Psoas muscle (tissue), 8 donors: Measurements from ENCODE around the gene MYO9B. TPM values are rescaled to one million over a fixed set of nuclear protein-coding genes. Genes with fewer than 3 reads are reported as not detected.

ENCODE experiments used
- ATAC-seq, 4 donors: fragments of 200-7000 bp; cut with Tn5 transposase; one replicate each; pipeline ENCODE4 v1.9.1; 2020; ENCODE audit warnings: moderate library complexity in 3 of 4, mild to moderate bottlenecking in 2 of 4
- DNase-seq, 2 donors: peaks; one replicate each; pipeline ENCODE4 v3.0.0-alpha.2; 2020
- H3K27ac ChIP-seq: fragments of 200-600 bp; one replicate; pipeline ENCODE4 v1.8.0; 2022
- H3K27me3 ChIP-seq, 3 donors: fragments of 200-600 bp in 1 of 3; one replicate each; pipeline versions ENCODE4 v1.6.1 to v1.8.0; 2013 to 2022; ENCODE audit warnings: low read length in 2 of 3, mild to moderate bottlenecking in 2 of 3, moderate library complexity in 1 of 3; ENCODE audit not compliant: insufficient read depth in 3 of 3
- H3K36me3 ChIP-seq, 2 donors: fragments of 200-600 bp in 1 of 2; one replicate each; pipeline versions ENCODE4 v1.6.1 to v1.8.0; 2013 to 2022; ENCODE audit warnings: low read depth in 1 of 2, mild to moderate bottlenecking in 1 of 2, moderate library complexity in 1 of 2; ENCODE audit not compliant: insufficient read depth in 1 of 2
- H3K4me1 ChIP-seq: fragments of 200-600 bp; one replicate; pipeline ENCODE4 v1.8.0; 2022
- H3K4me3 ChIP-seq: fragments of 200-600 bp; one replicate; pipeline ENCODE4 v1.8.0; 2022; ENCODE audit warnings: mild to moderate bottlenecking
- H3K9me3 ChIP-seq: fragments of 200-600 bp; one replicate; pipeline ENCODE4 v1.8.0; 2022
- WGBS, 3 donors: extraction: QIAGEN DNeasy Blood & Tissue Kit; methylation state at CpG; one replicate each; pipeline versions ENCODE4 v1.1.6 to v1.1.7; 2013; 5-methylcytosine and 5-hydroxymethylcytosine counted together
- intact Hi-C, 2 donors: fragments of 100-400 bp; cut with DNase I; formaldehyde crosslinking; loops; one replicate each; pipeline versions ENCODE4 v1.11.0 to v1.14.2; 2022
- polyA plus RNA-seq, 3 donors: library from polyadenylated mRNA; stranded (reverse); fragments of 200-250 nt; gene quantifications; one replicate each; pipeline ENCODE4 v1.2.3, GENCODE V29; 2013
- total RNA-seq, 4 donors: library from RNA; stranded (reverse); fragmentation: NEBNext Ultra II Directional in 2 of 4; extraction: Animal tissue kit (Norgen Biotek cat#: 25700) in 2 of 4; gene quantifications; one replicate each; pipeline versions ENCODE4 v1.2.1 to v1.2.4, GENCODE V29; 2021 to 2023
- TF ChIP-seq, protein P1 (sequence below): fragments of 200-600 bp; IDR thresholded peaks from one replicate; pipeline ENCODE4 v1.8.0; 2022; ENCODE audit warnings: antibody characterized with exemption
- donor health status: healthy with polysubstance abuse.
- donor health status: DM: no; HTN: no; CAD: no; lungs with moderate emphysema.
- donor health status: Bipolar disorder and iron deficiency.
- donor health status: healthy.
- donor health status: DM: yes; HTN: yes; CAD: no.
- donor health status: DM: no; HTN: no; CAD: no.
- donor health status: DM: no; HTN: no; CAD: no.
- donor health status: DM: yes; HTN: yes; CAD: no.

MYO9B gene
- total and polyA plus RNA-seq, 7 donors, result 9.0 to 23.7 (median 15.1) TPM

DNA sequence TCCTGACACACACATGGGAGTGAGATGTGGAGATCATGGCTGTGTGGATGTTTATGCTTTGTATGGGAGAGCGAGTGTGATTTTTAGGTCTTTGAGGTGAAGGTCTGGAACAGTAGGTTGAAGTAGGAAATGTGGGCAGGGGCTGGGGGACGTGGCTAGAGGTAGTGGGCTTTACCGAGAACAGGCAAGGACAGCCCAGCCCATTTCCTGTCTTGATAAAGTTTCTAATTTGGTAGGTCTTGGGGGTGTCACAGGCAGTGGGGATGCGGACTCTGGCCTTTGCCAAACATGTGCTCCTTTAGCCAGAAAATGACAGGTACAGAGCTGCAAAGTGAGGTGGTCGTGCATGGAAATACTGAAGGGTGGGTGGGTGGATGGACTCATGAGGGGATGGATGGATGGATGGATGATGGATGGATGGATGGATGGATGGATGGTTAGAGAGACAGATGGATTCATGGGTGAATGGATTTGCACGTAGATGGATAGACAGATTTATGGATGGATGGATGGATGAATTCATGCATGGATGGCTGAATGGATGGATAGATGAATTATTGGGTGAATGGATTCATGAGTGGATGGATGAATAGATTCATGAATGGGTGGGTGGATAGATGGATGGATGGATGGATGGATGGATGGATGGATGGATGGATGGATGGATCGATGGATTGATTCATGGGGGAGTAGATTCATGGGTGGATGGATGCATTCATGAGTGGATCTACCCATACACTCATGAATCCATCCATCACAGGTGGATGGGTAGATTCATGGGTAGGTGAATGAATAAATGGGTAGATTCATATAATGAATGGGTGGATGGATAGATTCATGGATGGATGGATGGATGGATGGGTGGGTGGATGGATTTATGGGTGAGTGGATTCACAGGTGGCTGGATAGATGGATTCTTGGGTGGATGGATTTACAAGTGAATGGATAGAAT, 70.2 kb downstream of the MYO9B start:
- Histone ChIP-seq H3K36me3 (peaks cover 0 to 3% of the 10 kb centered on the region in 2 donors), H3K9me3 (no peaks in the 10 kb centered on the region), H3K27me3 (no peaks in the 10 kb centered on the region), H3K27ac (no peak overlapping the region), H3K4me3 (no peak overlapping the region), H3K4me1 (no peaks in the 10 kb centered on the region)
- TF ChIP-seq, protein P1, sequence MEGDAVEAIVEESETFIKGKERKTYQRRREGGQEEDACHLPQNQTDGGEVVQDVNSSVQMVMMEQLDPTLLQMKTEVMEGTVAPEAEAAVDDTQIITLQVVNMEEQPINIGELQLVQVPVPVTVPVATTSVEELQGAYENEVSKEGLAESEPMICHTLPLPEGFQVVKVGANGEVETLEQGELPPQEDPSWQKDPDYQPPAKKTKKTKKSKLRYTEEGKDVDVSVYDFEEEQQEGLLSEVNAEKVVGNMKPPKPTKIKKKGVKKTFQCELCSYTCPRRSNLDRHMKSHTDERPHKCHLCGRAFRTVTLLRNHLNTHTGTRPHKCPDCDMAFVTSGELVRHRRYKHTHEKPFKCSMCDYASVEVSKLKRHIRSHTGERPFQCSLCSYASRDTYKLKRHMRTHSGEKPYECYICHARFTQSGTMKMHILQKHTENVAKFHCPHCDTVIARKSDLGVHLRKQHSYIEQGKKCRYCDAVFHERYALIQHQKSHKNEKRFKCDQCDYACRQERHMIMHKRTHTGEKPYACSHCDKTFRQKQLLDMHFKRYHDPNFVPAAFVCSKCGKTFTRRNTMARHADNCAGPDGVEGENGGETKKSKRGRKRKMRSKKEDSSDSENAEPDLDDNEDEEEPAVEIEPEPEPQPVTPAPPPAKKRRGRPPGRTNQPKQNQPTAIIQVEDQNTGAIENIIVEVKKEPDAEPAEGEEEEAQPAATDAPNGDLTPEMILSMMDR, result no peak
- intact Hi-C loops, result loop anchor here in 1 of 2 donors (10.0 kb wide), 1 partner anchor 59 kb away; no protein-coding TSS in a partner anchor
- ATAC-seq (no peak), DNase-seq (no peak)
- WGBS, 3 donors, result 81 to 97% (median 95%) methylated on average over 7 of the region's 7 CpGs

DNA sequence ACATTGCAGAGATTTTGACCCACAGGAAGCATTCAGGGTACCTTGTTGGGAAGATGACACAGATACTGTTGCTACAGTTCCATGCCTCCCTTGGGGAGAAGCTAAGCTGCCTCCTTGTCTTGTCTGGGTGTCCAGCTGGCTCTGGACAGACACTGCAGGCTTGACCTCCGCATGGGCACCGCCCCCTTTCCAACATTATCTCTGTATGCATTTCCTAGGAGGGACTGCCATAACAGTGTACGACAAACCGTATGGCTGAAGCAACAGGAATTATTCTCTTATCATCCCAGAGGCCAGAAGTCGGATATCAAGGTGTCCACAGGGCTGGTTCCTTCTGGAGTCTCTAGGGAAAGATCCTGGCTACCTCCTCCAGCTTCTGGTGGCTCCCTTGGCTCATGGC, 72.6 kb downstream of the MYO9B start:
- H3K27me3 ChIP-seq, result no peaks in the 10 kb centered on the region
- no peak overlapping the region for H3K4me3 ChIP-seq
- H3K27ac ChIP-seq, result no peak overlapping the region
- intact Hi-C loops, result loop anchor here in 1 of 2 donors (10.0 kb wide), 1 partner anchor 57 kb away; no protein-coding TSS in a partner anchor
- ATAC-seq (no peak), DNase-seq (no peak)
- TF ChIP-seq, protein P1, result no peak
- H3K36me3 ChIP-seq, result peaks cover 4 to 11% of the 10 kb centered on the region in 2 donors
- WGBS, 3 donors, result 92 to 96% (median 93%) methylated on average over 5 of the region's 5 CpGs
- H3K4me1 ChIP-seq, result no peaks in the 10 kb centered on the region
- no peaks in the 10 kb centered on the region for H3K9me3 ChIP-seq

DNA sequence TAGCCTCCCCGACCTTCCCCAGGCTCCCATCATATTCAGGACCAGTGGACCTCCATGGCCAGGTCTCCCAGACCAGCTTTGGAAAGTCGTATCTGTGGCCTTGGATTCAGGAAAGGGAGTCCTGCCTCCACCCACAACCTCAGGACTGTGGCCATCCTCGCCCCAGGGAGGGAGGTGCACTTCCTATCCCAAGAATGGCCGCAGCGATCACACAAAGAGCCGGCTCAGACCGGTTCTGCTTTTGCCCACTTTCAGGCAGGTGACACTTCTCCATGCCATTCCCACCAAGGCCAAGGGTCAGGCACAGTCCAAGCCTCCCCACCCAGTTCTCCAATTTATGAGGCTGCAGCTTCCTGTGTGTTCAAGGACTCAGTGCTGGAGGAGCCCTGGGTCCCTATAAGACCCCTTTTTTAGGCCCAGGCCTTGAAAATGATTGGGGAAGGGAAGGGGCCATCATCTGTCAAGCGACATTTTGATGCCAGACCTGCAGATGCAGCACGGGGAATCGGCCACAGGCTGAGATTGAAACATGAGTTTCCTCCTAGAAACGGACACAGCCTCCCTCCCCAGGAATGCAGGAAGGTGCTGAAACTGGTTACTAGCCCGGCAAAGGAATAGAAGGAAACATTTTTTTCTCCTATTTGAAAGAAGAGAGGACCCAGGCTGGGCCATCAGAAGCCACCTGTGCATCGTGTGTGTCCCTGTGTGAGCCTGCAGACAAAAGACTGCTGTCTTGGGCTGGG, 74.0 kb downstream of the MYO9B start:
- WGBS, 3 donors, result 67 to 79% (median 73%) methylated on average over 13 of the region's 13 CpGs
- H3K4me1 ChIP-seq, result no peaks in the 10 kb centered on the region
- intact Hi-C loops, result loop anchor here in 1 of 2 donors (10.0 kb wide), 1 partner anchor 55 kb away; no protein-coding TSS in a partner anchor
- no peaks in the 10 kb centered on the region for H3K9me3 ChIP-seq
- no peak overlapping the region for H3K4me3 ChIP-seq
- DNase-seq (no peak), ATAC-seq (no peak)
- TF ChIP-seq, protein P1, result no peak
- H3K36me3 ChIP-seq, result peaks cover 4 to 23% of the 10 kb centered on the region in 2 donors
- no peaks in the 10 kb centered on the region for H3K27me3 ChIP-seq
- no peak overlapping the region for H3K27ac ChIP-seq

DNA sequence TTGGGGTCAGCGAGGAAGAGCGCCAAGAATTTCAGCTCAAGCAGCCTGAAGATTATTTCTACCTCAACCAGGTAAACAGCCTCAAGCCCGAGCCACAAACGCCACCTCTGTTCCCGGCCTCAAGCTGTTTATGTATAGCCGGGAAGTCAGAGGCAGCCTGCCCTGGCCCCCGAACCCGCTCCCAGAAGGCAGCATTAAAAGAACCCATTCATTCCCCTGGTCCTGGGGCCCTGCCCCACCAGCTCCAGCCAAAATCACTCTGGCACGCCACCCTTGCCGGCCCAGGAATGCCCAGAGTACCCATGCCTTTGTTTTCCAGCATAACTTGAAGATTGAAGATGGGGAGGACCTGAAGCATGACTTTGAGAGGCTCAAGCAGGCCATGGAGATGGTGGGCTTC, 78.4 kb downstream of the MYO9B start:
- no peak overlapping the region for H3K27ac ChIP-seq
- ATAC-seq (no peak), DNase-seq (no peak)
- intact Hi-C loops, result no loop called here
- TF ChIP-seq, protein P1, result no peak
- H3K27me3 ChIP-seq, result no peaks in the 10 kb centered on the region
- H3K4me3 ChIP-seq, result no peak overlapping the region
- H3K4me1 ChIP-seq, result no peaks in the 10 kb centered on the region
- WGBS, 3 donors, result 93 to 97% (median 96%) methylated on average over 10 of the region's 10 CpGs
- peaks cover 4 to 42% of the 10 kb centered on the region in 2 donors for H3K36me3 ChIP-seq
- H3K9me3 ChIP-seq, result no peaks in the 10 kb centered on the region
